ENCODE results near the gene GFOD1. TPM values are rescaled to one million over a fixed set of nuclear protein-coding genes. Genes with fewer than 3 reads are reported as not detected.
"Not testable (repeated sequence)": the region's sequence is repeated elsewhere in the genome, so short reads cannot be mapped to it uniquely, and the experiment has no call there.

Gene GFOD1
- polyA plus RNA-seq, 1 donor, result 2.0 TPM

DNA sequence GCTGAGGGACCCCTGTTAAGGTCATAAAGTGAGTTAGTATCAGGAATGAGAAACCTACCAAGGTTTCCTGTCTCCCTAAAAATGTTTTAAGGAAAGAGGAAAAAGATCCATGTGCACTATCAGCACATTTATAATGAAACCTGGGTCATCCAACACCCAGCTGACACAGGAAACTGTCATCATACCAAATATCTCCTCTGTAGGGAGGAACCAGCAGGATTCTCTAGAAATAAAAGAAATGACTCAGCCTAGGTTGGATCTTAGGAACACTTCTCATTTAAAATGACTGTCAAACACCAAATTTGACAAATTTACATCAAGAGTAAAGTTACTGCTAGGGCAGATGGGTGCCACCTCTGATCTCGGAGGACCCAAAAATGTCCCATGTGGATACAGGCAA lies 21.7 kb downstream of the GFOD1 start:
- Histone ChIP-seq H3K36me3 (ENCODE audit: control insufficient read depth, insufficient read depth, low read length) (no peaks in the 10 kb centered on the region), H3K27me3 (ENCODE audit: control insufficient read depth, insufficient read depth, low read length) (peaks cover 11% of the 10 kb centered on the region), H3K9me3 (ENCODE audit: control insufficient read depth, low read depth, low read length) (no peaks in the 10 kb centered on the region), H3K27ac (ENCODE audit: low read length) (no peak overlapping the region), H3K4me3 (ENCODE audit: low read length) (no peak overlapping the region), H3K4me1 (ENCODE audit: control insufficient read depth, insufficient read depth, low read length) (no peaks in the 10 kb centered on the region)
- DNase-seq, result no peak
- no CpG with 5 or more reads among the region's 1 CpG for WGBS (ENCODE audit: insufficient coverage, low lambda C conversion rate)

GRCh38 chr6:13463941-13464340 lies 23.5 kb downstream of the GFOD1 start:
- Histone ChIP-seq H3K4me1 (ENCODE audit: control insufficient read depth, insufficient read depth, low read length) (no peaks in the 10 kb centered on the region), H3K9me3 (ENCODE audit: control insufficient read depth, low read depth, low read length) (no peaks in the 10 kb centered on the region), H3K36me3 (ENCODE audit: control insufficient read depth, insufficient read depth, low read length) (no peaks in the 10 kb centered on the region), H3K4me3 (ENCODE audit: low read length) (no peak overlapping the region), H3K27me3 (ENCODE audit: control insufficient read depth, insufficient read depth, low read length) (peaks cover 11% of the 10 kb centered on the region), H3K27ac (ENCODE audit: low read length) (no peak overlapping the region)
- DNase-seq, result no peak
- no CpG with 5 or more reads among the region's 4 CpGs for WGBS (ENCODE audit: insufficient coverage, low lambda C conversion rate)

- no peaks in the 10 kb centered on the region for H3K4me1 ChIP-seq (ENCODE audit: control insufficient read depth, insufficient read depth, low read length)
- no peaks in the 10 kb centered on the region for H3K36me3 ChIP-seq (ENCODE audit: control insufficient read depth, insufficient read depth, low read length)
- H3K27me3 ChIP-seq (ENCODE audit: control insufficient read depth, insufficient read depth, low read length), result peaks cover 7% of the 10 kb centered on the region
- H3K9me3 ChIP-seq (ENCODE audit: control insufficient read depth, low read depth, low read length), result no peaks in the 10 kb centered on the region
- H3K4me3 ChIP-seq (ENCODE audit: low read length), result no peak overlapping the region
- no peak for DNase-seq
- H3K27ac ChIP-seq (ENCODE audit: low read length), result no peak overlapping the region
- 60% methylated on average over 2 of the region's 8 CpGs for WGBS (ENCODE audit: insufficient coverage, low lambda C conversion rate)
Observed at GRCh38 chr6:13463328-13463717, 24.1 kb downstream of the GFOD1 start.

- no peak for DNase-seq
- H3K27ac ChIP-seq (ENCODE audit: low read length), result no peak overlapping the region
- no peak overlapping the region for H3K4me3 ChIP-seq (ENCODE audit: low read length)
- H3K27me3 ChIP-seq (ENCODE audit: control insufficient read depth, insufficient read depth, low read length), result peaks cover 7% of the 10 kb centered on the region
- no peaks in the 10 kb centered on the region for H3K9me3 ChIP-seq (ENCODE audit: control insufficient read depth, low read depth, low read length)
- 20% methylated on average over 1 of the region's 12 CpGs for WGBS (ENCODE audit: insufficient coverage, low lambda C conversion rate)
- no peaks in the 10 kb centered on the region for H3K4me1 ChIP-seq (ENCODE audit: control insufficient read depth, insufficient read depth, low read length)
- no peaks in the 10 kb centered on the region for H3K36me3 ChIP-seq (ENCODE audit: control insufficient read depth, insufficient read depth, low read length)
Observed at GRCh38 chr6:13462458-13463327, 24.7 kb downstream of the GFOD1 start.

GRCh38 chr6:13461805-13462204 lies 25.6 kb downstream of the GFOD1 start:
- Histone ChIP-seq H3K4me3 (ENCODE audit: low read length) (no peak overlapping the region), H3K9me3 (ENCODE audit: control insufficient read depth, low read depth, low read length) (no peaks in the 10 kb centered on the region), H3K4me1 (ENCODE audit: control insufficient read depth, insufficient read depth, low read length) (no peaks in the 10 kb centered on the region), H3K27me3 (ENCODE audit: control insufficient read depth, insufficient read depth, low read length) (peaks cover 7% of the 10 kb centered on the region), H3K36me3 (ENCODE audit: control insufficient read depth, insufficient read depth, low read length) (no peaks in the 10 kb centered on the region), H3K27ac (ENCODE audit: low read length) (no peak overlapping the region)
- WGBS (ENCODE audit: insufficient coverage, low lambda C conversion rate), result 83% methylated on average over 1 of the region's 6 CpGs
- no peak for DNase-seq

- no CpG with 5 or more reads among the region's 4 CpGs for WGBS (ENCODE audit: insufficient coverage, low lambda C conversion rate)
- no peaks in the 10 kb centered on the region for H3K9me3 ChIP-seq (ENCODE audit: control insufficient read depth, low read depth, low read length)
- DNase-seq, result no peak
- H3K36me3 ChIP-seq (ENCODE audit: control insufficient read depth, insufficient read depth, low read length), result no peaks in the 10 kb centered on the region
- H3K27me3 ChIP-seq (ENCODE audit: control insufficient read depth, insufficient read depth, low read length), result peaks cover 7% of the 10 kb centered on the region
- H3K4me3 ChIP-seq (ENCODE audit: low read length), result no peak overlapping the region
- H3K27ac ChIP-seq (ENCODE audit: low read length), result no peak overlapping the region
- no peaks in the 10 kb centered on the region for H3K4me1 ChIP-seq (ENCODE audit: control insufficient read depth, insufficient read depth, low read length)
Observed at GRCh38 chr6:13461307-13461706, 26.1 kb downstream of the GFOD1 start.

GRCh38 chr6:13460289-13460688 lies 27.1 kb downstream of the GFOD1 start:
- H3K4me3 ChIP-seq (ENCODE audit: low read length); H3K36me3 ChIP-seq (ENCODE audit: control insufficient read depth, insufficient read depth, low read length); H3K9me3 ChIP-seq (ENCODE audit: control insufficient read depth, low read depth, low read length); H3K4me1 ChIP-seq (ENCODE audit: control insufficient read depth, insufficient read depth, low read length); H3K27ac ChIP-seq (ENCODE audit: low read length); DNase-seq; H3K27me3 ChIP-seq (ENCODE audit: control insufficient read depth, insufficient read depth, low read length): not testable (repeated sequence)
- WGBS (ENCODE audit: insufficient coverage, low lambda C conversion rate), result 60% methylated on average over 1 of the region's 2 CpGs

DNA sequence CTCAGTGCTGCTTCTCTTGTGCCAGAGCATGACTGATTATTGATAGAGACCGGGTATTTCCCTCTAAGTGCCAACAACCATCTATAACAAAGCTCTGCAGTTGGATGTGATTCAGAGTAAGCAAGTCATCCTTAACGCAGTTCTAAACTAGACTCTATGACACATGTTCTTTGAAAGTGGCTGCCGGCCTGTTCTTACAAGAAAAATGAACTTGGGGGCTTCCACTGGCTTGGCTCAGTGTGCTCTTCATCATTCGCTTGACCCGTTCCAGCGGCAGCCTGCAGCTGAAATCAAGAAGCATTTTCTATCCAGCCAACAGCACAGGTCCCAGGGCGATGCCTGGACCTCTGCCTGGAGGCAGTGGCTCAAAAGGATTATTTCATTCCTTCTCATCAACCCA lies 29.8 kb downstream of the GFOD1 start:
- DNase-seq, result no peak

GRCh38 chr6:13455552-13455966 lies 31.8 kb downstream of the GFOD1 start:
- peaks cover 2% of the 10 kb centered on the region for H3K27me3 ChIP-seq (ENCODE audit: control insufficient read depth, insufficient read depth, low read length)
- H3K27ac ChIP-seq (ENCODE audit: low read length), result no peak overlapping the region
- H3K9me3 ChIP-seq (ENCODE audit: control insufficient read depth, low read depth, low read length), result no peaks in the 10 kb centered on the region
- H3K4me1 ChIP-seq (ENCODE audit: control insufficient read depth, insufficient read depth, low read length), result no peaks in the 10 kb centered on the region
- DNase-seq, result no peak
- H3K4me3 ChIP-seq (ENCODE audit: low read length), result no peak overlapping the region
- no peaks in the 10 kb centered on the region for H3K36me3 ChIP-seq (ENCODE audit: control insufficient read depth, insufficient read depth, low read length)
- WGBS (ENCODE audit: insufficient coverage, low lambda C conversion rate), result no CpG with 5 or more reads among the region's 5 CpGs

More for the DNA sequence above, 29.8 kb downstream of the GFOD1 start:
- no peaks in the 10 kb centered on the region for H3K4me1 ChIP-seq (ENCODE audit: control insufficient read depth, insufficient read depth, low read length)
- H3K9me3 ChIP-seq (ENCODE audit: control insufficient read depth, low read depth, low read length), result no peaks in the 10 kb centered on the region
- no peak overlapping the region for H3K27ac ChIP-seq (ENCODE audit: low read length)
- H3K36me3 ChIP-seq (ENCODE audit: control insufficient read depth, insufficient read depth, low read length), result no peaks in the 10 kb centered on the region
- WGBS (ENCODE audit: insufficient coverage, low lambda C conversion rate), result no CpG with 5 or more reads among the region's 7 CpGs
- H3K4me3 ChIP-seq (ENCODE audit: low read length), result no peak overlapping the region
- H3K27me3 ChIP-seq (ENCODE audit: control insufficient read depth, insufficient read depth, low read length), result peaks cover 2% of the 10 kb centered on the region

- WGBS (ENCODE audit: insufficient coverage, low lambda C conversion rate), result no CpG with 5 or more reads among the region's 11 CpGs
- H3K4me1 ChIP-seq (ENCODE audit: control insufficient read depth, insufficient read depth, low read length), result no peaks in the 10 kb centered on the region
- no peaks in the 10 kb centered on the region for H3K9me3 ChIP-seq (ENCODE audit: control insufficient read depth, low read depth, low read length)
- H3K27ac ChIP-seq (ENCODE audit: low read length), result no peak overlapping the region
- no peaks in the 10 kb centered on the region for H3K36me3 ChIP-seq (ENCODE audit: control insufficient read depth, insufficient read depth, low read length)
- H3K27me3 ChIP-seq (ENCODE audit: control insufficient read depth, insufficient read depth, low read length), result peaks cover 2% of the 10 kb centered on the region
- H3K4me3 ChIP-seq (ENCODE audit: low read length), result no peak overlapping the region
- DNase-seq, result peak in 1 of 2 donors; percentile 28
Observed at GRCh38 chr6:13454286-13455221, 32.8 kb downstream of the GFOD1 start.
